GM18909 (cell line): ENCODE results near the gene SLC39A2.
"Not testable (repeated sequence)": the region's sequence is repeated elsewhere in the genome, so short reads cannot be mapped to it uniquely, and the experiment has no call there.

Source experiments
- ATAC-seq: cut with Tn5 transposase; IDR thresholded peaks from one replicate; pipeline ENCODE4 v1.9.1; 2021; ENCODE audit warnings: mild to moderate bottlenecking; ENCODE audit not compliant: unreplicated experiment, poor library complexity

The SLC39A2 gene

GRCh38 chr14:20989787-20990600 is 9.1 kb upstream of the SLC39A2 start, which contains the start of gene METTL17:
Gene METTL17 (plus strand): TSS chr14:20989980. CDS start chr14:20990003, 23 bp downstream.
- ATAC-seq = peak; percentile 98

GRCh38 chr14:20996521-20996920 is 2.6 kb upstream of the SLC39A2 start:
- ATAC-seq = no peak

- no peak for ATAC-seq
Observed at GRCh38 chr14:20997115-20997514, 2.0 kb upstream of the SLC39A2 start.

- no peak for ATAC-seq
Observed at GRCh38 chr14:20997564-20997963, 1.5 kb upstream of the SLC39A2 start.

GRCh38 chr14:20998139-20998538 is 954 bp upstream of the SLC39A2 start:
- ATAC-seq = no peak

- ATAC-seq = no peak
Observed at GRCh38 chr14:20999591-20999990, 498 bp downstream of the SLC39A2 start.

- no peak for ATAC-seq
Observed at GRCh38 chr14:21001218-21001617, 2.1 kb downstream of the SLC39A2 start.

GRCh38 chr14:21003788-21004346 is 4.8 kb downstream of the SLC39A2 start:
- no peak for ATAC-seq

GRCh38 chr14:21009721-21010120 is 10.6 kb downstream of the SLC39A2 start:
- not testable (repeated sequence) for ATAC-seq

- ATAC-seq = no peak
Observed at GRCh38 chr14:21011136-21011535, 12.0 kb downstream of the SLC39A2 start.

GRCh38 chr14:21014761-21015190 is 15.7 kb downstream of the SLC39A2 start:
- ATAC-seq = no peak

- ATAC-seq = no peak
Observed at GRCh38 chr14:21015312-21015711, 16.2 kb downstream of the SLC39A2 start.

- ATAC-seq = no peak
Observed at GRCh38 chr14:21016413-21017190, 17.5 kb downstream of the SLC39A2 start.

GRCh38 chr14:21017528-21018245 is 18.6 kb downstream of the SLC39A2 start:
- no peak for ATAC-seq

- no peak for ATAC-seq
Observed at GRCh38 chr14:21018286-21018685, 19.2 kb downstream of the SLC39A2 start.

GRCh38 chr14:21018781-21019180 is 19.7 kb downstream of the SLC39A2 start:
- no peak for ATAC-seq

- no peak for ATAC-seq
Observed at GRCh38 chr14:21019366-21019765, 20.3 kb downstream of the SLC39A2 start.

GRCh38 chr14:21020977-21021545 is 22.0 kb downstream of the SLC39A2 start:
- ATAC-seq = no peak

- ATAC-seq = no peak
Observed at GRCh38 chr14:21022686-21023085, 23.6 kb downstream of the SLC39A2 start.

GRCh38 chr14:21023174-21023573 is 24.1 kb downstream of the SLC39A2 start:
- ATAC-seq = no peak
